ENCODE data around the gene ARF3.

- TF ChIP-seq MAX (IDR thresholded peaks at IDR 0.05) (no peak), TCF12 (IDR thresholded peaks at IDR 0.05; ENCODE audit: low read depth) (no peak), FOXM1 (IDR thresholded peaks at IDR 0.05; ENCODE audit: borderline replicate concordance, low read depth) (no peak), TAF1 (IDR thresholded peaks at IDR 0.05; ENCODE audit: low read depth) (no peak), ZBTB7A (IDR thresholded peaks at IDR 0.05; ENCODE audit: low read depth) (no peak)
Observed at GRCh38 chr12:48932878-48933277, 24.4 kb downstream of the ARF3 start.
